Activated CD8-positive, alpha-beta T cell treated with anti-CD3 and anti-CD28 coated beads, Interleukin-2, amount 10 ng/mL, durations not matched to agents 7 days and 5 days (primary cell): ENCODE data around the gene IRF4. TPM values are rescaled to one million over a fixed set of nuclear protein-coding genes. Genes with fewer than 3 reads are reported as not detected.

Source experiments
- ATAC-seq: fragments of 150-1000 bp; cut with Tn5 transposase; one replicate; pipeline ENCODE4 v1.10.0; 2021; ENCODE audit warnings: moderate library complexity
- CTCF ChIA-PET: fragments of 350-600 bp; sonication (Branson Sonifier 250); formaldehyde crosslinking; loops from one replicate; lab custom pipeline; 2021; ENCODE audit warnings: antibody characterized with exemption; lab: Charles Lee
- POLR2A ChIA-PET: fragments of 350-600 bp; sonication (Branson Sonifier 250); formaldehyde crosslinking; loops from one replicate; lab custom pipeline; 2021; ENCODE audit warnings: antibody characterized with exemption; lab: Charles Lee
- DNase-seq: peaks from one replicate; pipeline ENCODE4 v3.0.0-alpha.2; 2020
- H3K27ac Mint-ChIP-seq: one replicate; pipeline ENCODE4 v1.8.0; 2021; ENCODE audit warnings: mild to moderate bottlenecking, mixed read lengths
- H3K27me3 Mint-ChIP-seq: one replicate; pipeline ENCODE4 v1.8.0; 2021; ENCODE audit warnings: low read depth, mixed read lengths
- H3K36me3 Mint-ChIP-seq: one replicate; pipeline ENCODE4 v1.8.0; 2021; ENCODE audit warnings: low read depth, mixed read lengths
- H3K4me1 Mint-ChIP-seq: one replicate; pipeline ENCODE4 v1.8.0; 2021; ENCODE audit warnings: low read depth, mixed read lengths
- H3K4me3 Mint-ChIP-seq: one replicate; pipeline ENCODE4 v1.8.0; 2021; ENCODE audit warnings: mild to moderate bottlenecking, mixed read lengths
- H3K9me3 Mint-ChIP-seq: one replicate; pipeline ENCODE4 v1.8.0; 2022; ENCODE audit warnings: mixed read lengths; ENCODE audit not compliant: insufficient read depth
- total RNA-seq, 2 experiments: library from RNA; stranded (reverse); gene quantifications; one replicate each; pipeline ENCODE4 v1.2.3, GENCODE V29; 2021

The IRF4 gene
- total RNA-seq, 2 experiments from 2014 or later: 91.2 to 95.2 TPM

DNA sequence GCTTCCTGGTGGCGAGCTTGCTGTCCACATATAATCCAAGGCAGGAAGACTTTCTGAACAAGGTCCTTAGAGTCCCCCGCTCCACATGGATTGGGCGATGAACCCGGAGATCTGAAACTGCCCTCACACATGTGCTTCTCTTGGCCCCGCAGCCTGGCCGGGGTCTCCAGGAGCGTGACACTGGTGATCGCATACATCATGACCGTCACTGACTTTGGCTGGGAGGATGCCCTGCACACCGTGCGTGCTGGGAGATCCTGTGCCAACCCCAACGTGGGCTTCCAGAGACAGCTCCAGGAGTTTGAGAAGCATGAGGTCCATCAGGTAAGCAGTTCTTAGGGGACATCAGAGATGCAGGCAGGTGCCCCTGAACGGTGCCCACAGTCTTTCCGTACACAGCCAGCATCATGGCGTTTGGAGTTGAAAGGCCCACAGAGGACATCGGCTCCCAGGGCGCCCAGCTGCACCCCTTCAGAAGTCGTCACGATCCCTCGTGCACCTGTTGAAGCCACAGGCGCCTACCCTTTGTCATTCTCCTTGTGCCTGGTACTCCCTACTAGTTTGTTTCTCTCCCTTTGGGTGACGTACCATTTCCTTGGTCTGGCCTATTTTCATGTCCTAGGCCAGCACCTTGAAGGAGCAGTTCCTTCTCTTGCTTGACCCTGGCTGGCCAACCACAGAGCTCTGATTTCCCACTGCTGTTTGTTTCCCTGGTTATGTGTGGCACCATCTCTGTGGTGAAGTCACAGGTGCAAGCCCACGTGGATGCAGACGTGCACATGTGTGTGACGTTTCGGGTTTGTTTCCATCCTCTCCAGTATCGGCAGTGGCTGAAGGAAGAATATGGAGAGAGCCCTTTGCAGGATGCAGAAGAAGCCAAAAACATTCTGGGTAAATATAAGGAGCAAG is 43.3 kb upstream of the IRF4 start:
- Mint-ChIP-seq H3K4me1 (peaks cover 26% of the 10 kb centered on the region), H3K4me3 (no peak overlapping the region), H3K9me3 (no peaks in the 10 kb centered on the region), H3K27me3 (no peaks in the 10 kb centered on the region), H3K36me3 (peaks cover 21% of the 10 kb centered on the region), H3K27ac (no peak overlapping the region)
- no peak for ATAC-seq
- ChIA-PET POLR2A (no interaction called here), CTCF (interaction anchor here (0.9 to 1.7 kb wide), 2 partner anchors 8 to 18 kb away, joined by 3 to 4 read pairs; no protein-coding TSS in a partner anchor)
- DNase-seq: no peak

DNA sequence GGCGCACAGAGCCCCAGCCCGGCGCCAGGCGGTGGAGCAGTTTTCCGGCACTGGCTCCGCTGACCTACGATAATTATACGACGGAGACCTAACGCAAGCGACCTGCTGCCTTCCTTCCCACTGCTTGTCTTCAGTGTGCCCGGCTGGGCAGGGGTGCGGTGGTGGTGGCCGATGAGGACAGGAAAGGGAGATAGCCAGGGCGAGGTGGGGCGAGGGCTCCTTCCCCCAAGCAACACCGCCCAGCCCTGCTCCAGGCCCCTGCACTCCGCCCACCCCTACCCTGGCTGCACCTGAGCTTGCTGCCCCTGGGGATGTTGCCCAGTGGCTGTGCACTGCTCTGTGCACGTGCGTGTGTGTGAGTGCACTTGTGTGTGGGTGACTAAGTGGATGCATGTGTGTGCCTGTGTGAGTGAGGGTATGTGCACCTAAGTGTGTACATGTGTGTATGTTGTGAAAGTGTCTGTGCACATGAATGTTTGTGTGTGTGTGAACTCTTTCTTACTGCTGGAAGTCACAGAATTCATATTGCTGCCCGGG is 42.6 kb upstream of the IRF4 start:
- Mint-ChIP-seq H3K27ac (no peak overlapping the region), H3K4me3 (no peak overlapping the region), H3K36me3 (peaks cover 21% of the 10 kb centered on the region), H3K4me1 (peaks cover 21% of the 10 kb centered on the region), H3K9me3 (no peaks in the 10 kb centered on the region), H3K27me3 (no peaks in the 10 kb centered on the region)
- ChIA-PET POLR2A (no interaction called here), CTCF (interaction anchor here (1.7 kb wide), 1 partner anchor 9 kb away, joined by 4 read pairs; no protein-coding TSS in a partner anchor)
- ATAC-seq (no peak), DNase-seq (no peak)

- no peak for DNase-seq
- Mint-ChIP-seq H3K9me3 (no peaks in the 10 kb centered on the region), H3K4me3 (no peak overlapping the region), H3K4me1 (peaks cover 18% of the 10 kb centered on the region), H3K36me3 (peaks cover 21% of the 10 kb centered on the region), H3K27ac (no peak overlapping the region), H3K27me3 (no peaks in the 10 kb centered on the region)
- POLR2A ChIA-PET: interaction anchor here (1.0 kb wide), 1 partner anchor 10 kb away, joined by 4 read pairs; no protein-coding TSS in a partner anchor
- CTCF ChIA-PET: interaction anchor here (1.4 to 1.7 kb wide), 2 partner anchors 9 to 10 kb away, joined by 3 to 4 read pairs; no protein-coding TSS in a partner anchor
- ATAC-seq: no peak
Measured at GRCh38 chr6:349491-349921, 42.0 kb upstream of the IRF4 start.

DNA sequence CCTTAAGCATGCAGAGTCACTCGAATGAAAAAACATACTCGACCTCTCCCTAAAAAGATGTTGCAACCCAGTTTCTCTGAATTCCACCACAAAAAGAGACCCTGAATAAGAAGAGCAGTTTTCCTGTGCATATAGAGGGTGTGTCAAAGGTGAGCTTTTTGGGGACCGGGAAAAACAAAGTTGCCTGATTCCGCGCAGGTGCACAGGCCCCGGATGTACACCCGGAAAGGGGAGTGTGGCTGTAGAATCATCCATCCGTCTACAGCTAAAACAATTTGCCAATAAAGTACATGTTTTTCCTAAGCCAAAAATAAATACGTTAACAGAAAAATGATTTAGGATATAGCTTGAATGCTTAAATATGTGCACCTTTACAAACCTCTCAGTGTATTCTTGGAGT is 41.2 kb upstream of the IRF4 start:
- POLR2A ChIA-PET: interaction anchor here (1.0 kb wide), 1 partner anchor 9 kb away, joined by 4 read pairs; no protein-coding TSS in a partner anchor

DNA sequence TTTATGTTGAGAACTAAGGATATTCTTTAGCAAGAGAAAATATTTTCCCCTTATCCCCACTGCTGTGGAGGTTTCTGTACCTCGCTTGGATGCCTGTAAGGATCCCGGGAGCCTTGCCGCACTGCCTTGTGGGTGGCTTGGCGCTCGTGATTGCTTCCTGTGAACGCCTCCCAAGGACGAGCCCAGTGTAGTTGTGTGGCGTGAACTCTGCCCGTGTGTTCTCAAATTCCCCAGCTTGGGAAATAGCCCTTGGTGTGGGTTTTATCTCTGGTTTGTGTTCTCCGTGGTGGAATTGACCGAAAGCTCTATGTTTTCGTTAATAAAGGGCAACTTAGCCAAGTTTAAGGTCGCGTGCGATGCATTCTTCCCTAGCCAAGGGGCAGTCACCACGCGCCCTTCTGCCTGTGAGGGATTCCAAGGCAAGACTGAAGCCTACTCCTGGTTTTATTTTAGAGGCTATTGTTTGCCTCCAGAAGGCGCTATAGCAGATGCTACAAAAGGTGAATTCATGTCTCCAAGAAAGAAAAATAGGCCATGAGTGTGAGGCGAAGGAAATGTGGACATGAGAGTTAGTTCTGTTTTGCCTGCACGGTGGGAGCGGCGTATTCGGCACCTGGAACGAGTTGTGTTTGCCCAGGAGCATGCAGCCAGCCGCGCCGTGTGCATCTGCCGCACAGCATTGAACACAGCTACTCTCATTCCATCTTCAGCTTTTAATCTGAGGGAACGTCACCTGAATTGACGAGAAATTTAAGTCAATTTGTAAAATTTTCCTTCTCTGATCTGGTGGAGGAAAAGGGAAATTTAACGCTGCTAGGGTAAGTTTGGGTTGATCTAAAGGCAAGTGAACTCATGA is 40.3 kb upstream of the IRF4 start:
- peaks cover 9% of the 10 kb centered on the region for H3K4me1 Mint-ChIP-seq

More for the DNA sequence above, 41.2 kb upstream of the IRF4 start:
- ATAC-seq: no peak
- Mint-ChIP-seq H3K27me3 (no peaks in the 10 kb centered on the region), H3K27ac (no peak overlapping the region), H3K9me3 (no peaks in the 10 kb centered on the region), H3K4me1 (peaks cover 9% of the 10 kb centered on the region), H3K36me3 (peaks cover 21% of the 10 kb centered on the region), H3K4me3 (no peak overlapping the region)
- no peak for DNase-seq
- CTCF ChIA-PET: interaction anchor here (0.6 to 1.4 kb wide), 3 partner anchors 10 to 144 kb away, joined by 3 to 4 read pairs (median 3); no protein-coding TSS in a partner anchor

DNA sequence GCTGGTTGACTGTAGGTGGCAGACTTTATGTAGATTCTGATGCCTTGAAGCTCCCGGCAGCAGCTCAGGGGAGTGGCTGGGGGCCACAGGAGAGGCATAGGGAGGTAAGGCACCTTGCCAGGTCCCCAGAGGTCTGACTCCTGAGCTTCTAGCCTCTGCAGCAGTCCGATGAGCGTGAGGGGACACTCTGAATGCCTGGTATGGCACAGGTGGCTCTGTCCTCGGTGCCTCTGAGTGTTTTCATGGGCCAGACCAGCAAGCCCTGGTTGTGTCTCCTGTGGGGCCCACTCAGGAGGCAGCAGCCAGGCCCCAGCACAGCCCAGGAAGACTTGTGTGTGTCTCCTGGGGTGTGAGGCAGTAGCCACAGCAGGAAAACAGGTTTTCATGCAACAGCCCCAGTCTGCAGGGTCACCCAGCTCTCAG is 39.7 kb upstream of the IRF4 start:
- CTCF ChIA-PET: interaction anchor here (1.1 to 3.5 kb wide), 5 partner anchors 9 to 163 kb away, joined by 3 to 8 read pairs (median 4); no protein-coding TSS in a partner anchor
- H3K36me3 Mint-ChIP-seq: peaks cover 21% of the 10 kb centered on the region
- DNase-seq: no peak
- H3K9me3 Mint-ChIP-seq: no peaks in the 10 kb centered on the region
- H3K27ac Mint-ChIP-seq: no peak overlapping the region
- no peak overlapping the region for H3K4me3 Mint-ChIP-seq
- no peaks in the 10 kb centered on the region for H3K27me3 Mint-ChIP-seq
- POLR2A ChIA-PET: interaction anchor here (0.6 to 1.1 kb wide), 3 partner anchors 9 to 144 kb away, joined by 3 read pairs; partner anchors contain the start of gene IRF4
- ATAC-seq: no peak
- H3K4me1 Mint-ChIP-seq: peaks cover 12% of the 10 kb centered on the region

More for the DNA sequence above, 40.3 kb upstream of the IRF4 start:
- Mint-ChIP-seq H3K27me3 (no peaks in the 10 kb centered on the region), H3K9me3 (no peaks in the 10 kb centered on the region), H3K36me3 (peaks cover 21% of the 10 kb centered on the region), H3K4me3 (no peak overlapping the region), H3K27ac (no peak overlapping the region)
- POLR2A ChIA-PET: interaction anchor here (0.8 to 1.1 kb wide), 2 partner anchors 9 to 40 kb away, joined by 3 read pairs; partner anchors contain the start of gene IRF4
- ATAC-seq (no peak), DNase-seq (no peak)
- CTCF ChIA-PET: interaction anchor here (1.1 to 3.5 kb wide), 6 partner anchors 10 to 162 kb away, joined by 3 to 8 read pairs (median 4); no protein-coding TSS in a partner anchor

GRCh38 chr6:352474-352873 is 39.1 kb upstream of the IRF4 start:
- POLR2A ChIA-PET: interaction anchor here (0.6 kb wide), 1 partner anchor 144 kb away, joined by 3 read pairs; no protein-coding TSS in a partner anchor
- Mint-ChIP-seq H3K27me3 (no peaks in the 10 kb centered on the region), H3K27ac (peak overlapping the region; percentile 23), H3K36me3 (peaks cover 16% of the 10 kb centered on the region), H3K4me3 (no peak overlapping the region), H3K9me3 (no peaks in the 10 kb centered on the region), H3K4me1 (peaks cover 13% of the 10 kb centered on the region)
- ATAC-seq: no peak
- CTCF ChIA-PET: interaction anchor here (1.1 to 3.5 kb wide), 4 partner anchors 8 to 163 kb away, joined by 3 to 8 read pairs (median 5); no protein-coding TSS in a partner anchor
- DNase-seq: no peak

- CTCF ChIA-PET: interaction anchor here (1.1 to 3.5 kb wide), 3 partner anchors 8 to 164 kb away, joined by 4 to 8 read pairs (median 6); no protein-coding TSS in a partner anchor
- peaks cover 14% of the 10 kb centered on the region for H3K36me3 Mint-ChIP-seq
- no peaks in the 10 kb centered on the region for H3K9me3 Mint-ChIP-seq
- H3K4me3 Mint-ChIP-seq: no peak overlapping the region
- peak overlapping the region; percentile 23 for H3K27ac Mint-ChIP-seq
- DNase-seq (no peak), ATAC-seq (peak; percentile 18)
- peaks cover 13% of the 10 kb centered on the region for H3K4me1 Mint-ChIP-seq
- POLR2A ChIA-PET: interaction anchor here (0.9 kb wide), 1 partner anchor 12 kb away, joined by 3 read pairs; no protein-coding TSS in a partner anchor
- no peaks in the 10 kb centered on the region for H3K27me3 Mint-ChIP-seq
Measured at GRCh38 chr6:352896-353470, 38.6 kb upstream of the IRF4 start.

DNA sequence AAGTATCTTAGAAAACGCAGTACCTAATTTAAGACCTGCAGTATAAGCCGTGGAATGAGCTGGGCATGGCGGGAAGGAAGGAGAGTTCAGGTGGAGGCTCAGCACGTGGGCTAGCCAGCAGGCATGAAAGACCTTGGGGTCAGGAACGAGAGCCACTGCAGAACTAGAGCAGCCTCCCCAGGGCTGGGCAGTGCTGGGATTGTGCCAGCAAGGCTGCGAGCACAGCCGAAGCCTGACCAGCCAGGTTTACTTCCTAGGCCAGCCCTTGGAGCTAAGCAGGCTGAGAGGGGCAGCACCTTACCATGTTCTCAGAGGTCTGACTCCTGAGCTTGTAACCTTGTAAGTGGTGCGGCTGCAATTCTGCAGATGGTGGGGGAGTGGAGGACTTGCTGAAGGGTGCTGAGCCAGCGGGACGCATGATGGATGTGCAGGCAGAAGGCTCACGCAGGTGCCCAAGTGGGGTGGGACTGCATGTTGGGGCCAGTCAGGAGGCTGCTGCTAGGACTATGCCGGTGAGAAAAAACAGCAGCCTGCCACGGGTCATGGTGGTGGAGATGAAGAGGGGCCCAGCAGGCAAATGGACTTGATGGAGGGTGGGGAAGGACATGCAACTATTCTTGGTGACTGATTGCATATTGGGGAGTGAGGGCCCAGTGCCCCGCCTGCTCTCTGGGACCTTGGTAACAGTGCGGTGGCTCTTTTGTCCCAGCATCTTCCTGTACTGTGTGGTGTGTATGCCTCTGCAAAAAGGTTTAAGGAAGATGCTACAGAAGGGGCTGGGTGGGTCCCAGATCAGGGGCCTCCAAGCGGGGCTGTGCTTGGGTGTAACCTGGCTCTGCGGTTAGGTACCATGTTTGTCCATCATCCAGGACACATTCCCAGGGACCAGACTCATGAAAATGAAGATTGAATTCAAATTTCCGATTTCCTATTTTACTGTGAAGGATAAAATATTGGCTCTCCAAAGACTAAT is 37.6 kb upstream of the IRF4 start:
- H3K9me3 Mint-ChIP-seq: no peaks in the 10 kb centered on the region
- POLR2A ChIA-PET: interaction anchor here (0.9 kb wide), 1 partner anchor 11 kb away, joined by 3 read pairs; no protein-coding TSS in a partner anchor
- H3K36me3 Mint-ChIP-seq: peaks cover 9% of the 10 kb centered on the region

More for the DNA sequence above, 37.6 kb upstream of the IRF4 start:
- ATAC-seq (no peak), DNase-seq (no peak)
- Mint-ChIP-seq H3K27ac (no peak overlapping the region), H3K4me3 (no peak overlapping the region), H3K4me1 (peaks cover 19% of the 10 kb centered on the region), H3K27me3 (no peaks in the 10 kb centered on the region)
- CTCF ChIA-PET: interaction anchor here (3.5 kb wide), 1 partner anchor 165 kb away, joined by 8 read pairs; no protein-coding TSS in a partner anchor
